GM12891 (cell line): ENCODE results near the gene ZNF768.

Source experiments
- POLR2A ChIP-seq: IDR thresholded peaks from 2 replicates; pipeline ENCODE4 v1.6.1; 2011; ENCODE audit warnings: low read depth, low read length, control low read depth
- POLR2AphosphoS5 ChIP-seq: IDR thresholded peaks from 2 replicates; pipeline ENCODE4 v1.6.1; 2011; ENCODE audit warnings: low read depth, low read length, control low read depth

DNA sequence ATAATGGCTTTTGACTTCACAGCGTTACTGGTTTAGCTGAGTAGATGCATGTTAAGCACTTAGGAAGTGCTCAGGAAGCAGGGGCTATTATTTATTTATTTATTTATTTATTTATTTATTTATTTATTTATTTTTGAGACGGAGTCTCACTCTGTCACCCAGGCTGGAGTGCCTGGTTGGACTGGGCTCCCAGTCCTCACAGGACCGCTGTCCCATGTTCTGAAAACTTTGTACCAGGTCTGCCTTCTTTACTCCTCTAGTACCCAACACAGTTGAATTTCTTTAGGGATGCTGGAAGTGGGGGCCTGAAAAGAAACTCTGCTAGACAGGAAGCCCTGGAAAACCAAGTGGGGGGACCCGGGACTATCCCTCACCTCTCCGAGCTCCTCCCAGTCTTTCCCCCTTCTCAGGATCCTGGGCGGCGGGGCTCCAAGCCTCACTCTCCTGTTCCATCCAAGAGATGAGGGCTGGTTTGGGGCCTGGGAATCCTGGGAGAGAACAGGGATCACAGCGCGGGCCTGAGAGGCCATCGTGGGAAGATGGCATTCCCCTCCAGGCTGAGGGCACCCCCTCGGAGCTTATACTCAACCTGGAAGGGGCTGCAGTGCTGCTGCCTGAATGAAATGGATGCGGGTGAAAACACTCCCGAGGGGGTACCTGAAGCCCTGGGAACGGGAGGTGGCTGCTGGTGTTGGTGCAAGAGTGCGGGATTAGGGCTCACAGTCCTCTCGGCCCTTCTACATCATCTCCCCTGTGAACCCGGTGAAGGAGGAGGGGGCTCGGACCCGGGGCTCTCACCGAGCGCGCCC lies 44.5 kb upstream of the ZNF768 start:
- TF ChIP-seq POLR2A (no peak), POLR2AphosphoS5 (no peak)
